H1 (cell line): ENCODE results near the gene FHOD1. TPM values are rescaled to one million over a fixed set of nuclear protein-coding genes. Genes with fewer than 3 reads are reported as not detected.

Source experiments
- CTCF ChIA-PET: fragments of 300-600 bp; sonication (Branson Sonifier 250); formaldehyde crosslinking; loops from one replicate; lab custom pipeline; 2021; ENCODE audit not compliant: partially characterized antibody; lab: Charles Lee
- POLR2A ChIA-PET: fragments of 300-600 bp; sonication (Branson Sonifier 250); formaldehyde crosslinking; loops from one replicate; lab custom pipeline; 2021; ENCODE audit warnings: inconsistent platforms; ENCODE audit not compliant: partially characterized antibody; lab: Charles Lee
- DNase-seq, 2 experiments: peaks; one replicate each; pipeline versions ENCODE4 v3.0.0 to v3.0.0-alpha.2; 2010 to 2022; ENCODE audit warnings: low spot score in 2 of 2, low read depth in 1 of 2, mixed read lengths in 1 of 2
- FAIRE-seq: peaks from 2 replicates; lab custom pipeline; 2011; peaks lifted over from hg19 to GRCh38; lab: Jason Lieb, UNC
- H2AFZ ChIP-seq: 2 replicates; pipeline ENCODE4 v1.8.1; 2012; ENCODE audit warnings: low read length, inconsistent platforms
- H2AK5ac ChIP-seq: 2 replicates; pipeline ENCODE4 v1.6.1; 2013; ENCODE audit warnings: low read depth, low read length
- H2BK120ac ChIP-seq: replicated peaks from 2 replicates; pipeline ENCODE3; 2013; ENCODE audit warnings: low read depth, low read length, inconsistent platforms
- H2BK12ac ChIP-seq: 2 replicates; pipeline ENCODE4 v1.6.1; 2013; ENCODE audit warnings: low read depth, low read length
- H2BK15ac ChIP-seq: 2 replicates; pipeline ENCODE4 v1.6.1; 2013; ENCODE audit warnings: low read length
- H2BK20ac ChIP-seq: 2 replicates; pipeline ENCODE4 v1.6.1; 2013; ENCODE audit warnings: low read length
- H2BK5ac ChIP-seq: 2 replicates; pipeline ENCODE4 v1.6.1; 2013; ENCODE audit warnings: low read depth, low read length
- H3K14ac ChIP-seq: 2 replicates; pipeline ENCODE4 v1.6.1; 2013; ENCODE audit warnings: inconsistent platforms; ENCODE audit not compliant: insufficient read length
- H3K18ac ChIP-seq: 2 replicates; pipeline ENCODE4 v1.6.1; 2013; ENCODE audit warnings: low read length; ENCODE audit errors: extremely low read depth
- H3K23ac ChIP-seq: 2 replicates; pipeline ENCODE4 v1.6.1; 2013; ENCODE audit warnings: inconsistent platforms; ENCODE audit not compliant: insufficient read length
- H3K23me2 ChIP-seq: 2 replicates; pipeline ENCODE4 v1.6.1; 2013; ENCODE audit warnings: low read depth, low read length
- H3K27ac ChIP-seq: 2 replicates; pipeline ENCODE4 v1.6.1; 2011; ENCODE audit warnings: low read depth, low read length, inconsistent platforms
- H3K27me3 ChIP-seq, 4 experiments: replicated peaks in 1 of 4; 1 replicate in 1 of 4; 2 replicates in 3 of 4; pipeline versions ENCODE4 v1.6.1 to v1.8.1; 2011 to 2013; ENCODE audit warnings: low read length in 3 of 4, mild to moderate bottlenecking in 3 of 4, inconsistent platforms in 2 of 4, mixed read lengths in 2 of 4, moderate library complexity in 1 of 4; ENCODE audit not compliant: control insufficient read depth in 3 of 4, insufficient read depth in 3 of 4; ENCODE audit errors: extremely low read depth in 1 of 4
- H3K36me3 ChIP-seq, 4 experiments: 2 replicates each; pipeline versions ENCODE4 v1.6.1 to v1.8.1; 2011 to 2013; ENCODE audit warnings: mild to moderate bottlenecking in 4 of 4, low read length in 3 of 4, moderate library complexity in 2 of 4, control low read depth in 1 of 4, inconsistent platforms in 1 of 4; ENCODE audit not compliant: insufficient read depth in 4 of 4, control insufficient read depth in 2 of 4
- H3K4ac ChIP-seq: replicated peaks from 2 replicates; pipeline ENCODE3; 2013; ENCODE audit warnings: low read length, low read depth, mixed read lengths, inconsistent platforms; ENCODE audit not compliant: insufficient read length
- H3K4me1 ChIP-seq, 4 experiments: replicated peaks in 1 of 4; 1 replicate in 1 of 4; 2 replicates in 3 of 4; pipeline versions ENCODE4 v1.6.1 to v1.8.1; 2011 to 2013; ENCODE audit warnings: low read length in 3 of 4, inconsistent platforms in 2 of 4, mixed read lengths in 1 of 4; ENCODE audit not compliant: insufficient read depth in 4 of 4, control insufficient read depth in 3 of 4
- H3K4me2 ChIP-seq, 2 experiments: 2 replicates each; pipeline versions ENCODE4 v1.6.1 to v1.8.1; 2011 to 2013; ENCODE audit warnings: low read depth in 2 of 2, low read length in 2 of 2, control low read depth in 1 of 2, inconsistent platforms in 1 of 2, mild to moderate bottlenecking in 1 of 2; ENCODE audit not compliant: insufficient read depth in 1 of 2
- H3K4me3 ChIP-seq, 4 experiments: fragments of 200-600, 300-600 bp in 1 of 4; sonication (generic), shearing (Covaris generic), sonication (Bioruptor Twin) in 1 of 4; 2 replicates each; pipeline versions ENCODE4 v1.5.1 to v1.8.1; 2011 to 2016; ENCODE audit warnings: low read length in 4 of 4, low read depth in 3 of 4, control low read depth in 2 of 4, inconsistent platforms in 2 of 4, mild to moderate bottlenecking in 2 of 4, mixed read lengths in 1 of 4, moderate library complexity in 1 of 4; ENCODE audit not compliant: insufficient read depth in 2 of 4; ENCODE audit errors: extremely low read depth in 1 of 4
- H3K56ac ChIP-seq: replicated peaks from 2 replicates; pipeline ENCODE3; 2013; ENCODE audit warnings: low read depth, mild to moderate bottlenecking, mixed read lengths, low read length, inconsistent platforms; ENCODE audit not compliant: insufficient read length
- H3K79me1 ChIP-seq: 2 replicates; pipeline ENCODE4 v1.6.1; 2013; ENCODE audit warnings: low read depth, low read length, control low read depth
- H3K79me2 ChIP-seq, 2 experiments: 2 replicates each; pipeline versions ENCODE4 v1.6.1 to v1.8.1; 2012 to 2013; ENCODE audit warnings: low read length in 2 of 2, mild to moderate bottlenecking in 2 of 2, inconsistent platforms in 1 of 2; ENCODE audit not compliant: insufficient read depth in 2 of 2, control insufficient read depth in 1 of 2
- H3K9ac ChIP-seq, 4 experiments: replicated peaks in 1 of 4; 1 replicate in 1 of 4; 2 replicates in 3 of 4; pipeline versions ENCODE4 v1.6.1 to v1.8.1; 2011 to 2013; ENCODE audit warnings: low read depth in 3 of 4, low read length in 3 of 4, control low read depth in 2 of 4, mild to moderate bottlenecking in 2 of 4, moderate library complexity in 2 of 4, inconsistent platforms in 1 of 4; ENCODE audit errors: extremely low read depth in 1 of 4
- H3K9me3 ChIP-seq, 2 experiments: 2 replicates each; pipeline versions ENCODE4 v1.6.1 to v1.8.1; 2012 to 2013; ENCODE audit warnings: mild to moderate bottlenecking in 2 of 2, moderate library complexity in 2 of 2, control low read depth in 1 of 2, inconsistent platforms in 1 of 2, low read depth in 1 of 2, low read length in 1 of 2, mixed read lengths in 1 of 2; ENCODE audit not compliant: insufficient read depth in 2 of 2
- H4K20me1 ChIP-seq, 2 experiments: replicated peaks in 1 of 2; 2 replicates each; pipeline versions ENCODE3 to v1.8.1; 2011 to 2013; ENCODE audit warnings: inconsistent platforms in 2 of 2, low read length in 2 of 2, mild to moderate bottlenecking in 1 of 2; ENCODE audit not compliant: insufficient read depth in 2 of 2, control insufficient read depth in 1 of 2
- H4K5ac ChIP-seq: 2 replicates; pipeline ENCODE4 v1.6.1; 2013; ENCODE audit warnings: low read length, low read depth, mixed read lengths, inconsistent platforms; ENCODE audit not compliant: insufficient read length
- H4K8ac ChIP-seq: 2 replicates; pipeline ENCODE4 v1.8.0; 2013; ENCODE audit warnings: mild to moderate bottlenecking, moderate library complexity, low read length, inconsistent platforms; ENCODE audit not compliant: insufficient read depth; ENCODE audit errors: extremely low read depth
- H4K91ac ChIP-seq: replicated peaks from 2 replicates; pipeline ENCODE3; 2013; ENCODE audit warnings: low read length, mixed read lengths, inconsistent platforms; ENCODE audit not compliant: insufficient read length
- BCL11A ChIP-seq, 2 experiments: IDR thresholded peaks; one replicate each; pipeline ENCODE4 v1.6.1; 2011; ENCODE audit warnings: low read depth in 2 of 2, low read length in 2 of 2, mild to moderate bottlenecking in 2 of 2
- BRCA1 ChIP-seq: IDR thresholded peaks from 2 replicates; pipeline ENCODE4 v1.6.1; 2012; ENCODE audit warnings: low read depth, low read length, improper control_type of control experiment
- FOSL1 ChIP-seq: IDR thresholded peaks from 2 replicates; pipeline ENCODE4 v1.6.1; 2011; ENCODE audit warnings: mild to moderate bottlenecking, low read depth, low read length, moderate library complexity; ENCODE audit not compliant: insufficient read depth
- GABPA ChIP-seq: IDR thresholded peaks from 2 replicates; pipeline ENCODE4 v1.6.1; 2011; ENCODE audit warnings: mild to moderate bottlenecking, low read length, moderate library complexity, borderline replicate concordance; ENCODE audit not compliant: insufficient read depth
- PHF8 ChIP-seq: fragments of 200-600 bp; sonication (generic); conservative IDR thresholded peaks from 2 replicates; pipeline ENCODE4 v1.7.1; 2012; ENCODE audit warnings: low read depth, mild to moderate bottlenecking, inconsistent platforms, low read length, moderate library complexity
- POLR2AphosphoS5 ChIP-seq: IDR thresholded peaks from 2 replicates; pipeline ENCODE4 v1.6.1; 2011; ENCODE audit warnings: low read depth, low read length
- RXRA ChIP-seq: IDR thresholded peaks from 2 replicates; pipeline ENCODE4 v1.6.1; 2011; ENCODE audit warnings: low read depth, mild to moderate bottlenecking, low read length, moderate library complexity; ENCODE audit not compliant: insufficient read depth
- YY1 ChIP-seq: IDR thresholded peaks from 2 replicates; pipeline ENCODE4 v1.6.1; 2011; ENCODE audit warnings: low read depth, mild to moderate bottlenecking, low read length
- WGBS, 2 experiments: shearing (Covaris generic) in 1 of 2; methylation state at CpG; one replicate each; pipeline versions ENCODE4 v1.1.6 to v1.1.7; 2013 to 2015; ENCODE audit warnings: low lambda C conversion rate in 2 of 2, mixed read lengths in 2 of 2, inconsistent platforms in 1 of 2, low coverage in 1 of 2, missing lambda C conversion rate in 1 of 2; ENCODE audit not compliant: insufficient replicate concordance in 2 of 2, insufficient coverage in 1 of 2, insufficient read length in 1 of 2; ENCODE audit errors: extremely low coverage in 1 of 2, missing lambda C conversion rate in 1 of 2; 5-methylcytosine and 5-hydroxymethylcytosine counted together
- polyA plus RNA-seq, 7 experiments: library from polyadenylated mRNA; depleted of rRNA in 3 of 7; stranded (reverse) in 5 of 7; unstranded in 2 of 7; fragments of >200 nt in 5 of 7; fragments of 200-250 nt in 2 of 7; gene quantifications; 1 replicate in 5 of 7; 2 replicates in 1 of 7; 4 replicates in 1 of 7; pipeline versions ENCODE4 v1.2.1 to v1.2.3, GENCODE V29; 2011 to 2013; ENCODE audit warnings: missing spikeins in 2 of 7, mixed read lengths in 2 of 7
- total RNA-seq: library from RNA; stranded (reverse); fragmentation: NEBNext Ultra II Directional; extraction: Animal tissue kit (Norgen Biotek cat#: 25700); gene quantifications from 2 replicates; pipeline ENCODE4 v1.2.1, GENCODE V29; 2021
- TF ChIP-seq, protein P1 (sequence below): IDR thresholded peaks from 2 replicates; pipeline ENCODE4 v1.6.1; 2012; ENCODE audit warnings: inconsistent platforms
- TF ChIP-seq, protein P2 (sequence below): IDR thresholded peaks from 2 replicates; pipeline ENCODE4 v1.6.1; 2011; ENCODE audit warnings: low read length, improper control_type of control experiment

FHOD1 gene
- total and polyA plus RNA-seq, 2 of the 8 experiments (the other 6 are each of a cell fraction or from before 2014, with no cell fraction given): 31.3 to 60.7 TPM

DNA sequence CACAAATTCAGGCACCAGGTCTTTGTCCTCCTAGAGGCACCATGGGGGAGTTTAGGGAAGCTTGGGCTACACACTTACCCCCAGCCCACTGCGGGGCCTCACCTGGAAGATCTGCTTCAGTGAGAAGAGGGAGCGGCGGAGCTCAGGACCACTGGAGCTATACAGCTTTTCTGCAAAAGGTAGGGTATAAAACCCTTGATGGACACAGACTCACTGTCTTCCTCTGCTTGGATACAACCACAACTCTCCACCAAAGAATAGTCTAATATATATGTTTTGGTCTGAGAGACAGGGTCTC is 9.1 kb downstream of the FHOD1 start:
- Histone ChIP-seq H2AK5ac (no peak overlapping the region), H3K27me3 (no peaks in the 10 kb centered on the region), H2BK15ac (no peak overlapping the region), H2AFZ (no peak overlapping the region), H3K79me2 (0 out of 4 replicates have a peak, but pooled peaks cover 0 to 3% of the 10 kb centered on the region in 2 experiments), H3K27ac (no peak overlapping the region), H3K79me1 (peaks cover 14% of the 10 kb centered on the region), H2BK20ac (no peak overlapping the region), H2BK12ac (no peak overlapping the region), H3K9me3 (no peaks in the 10 kb centered on the region), H4K5ac (no peak overlapping the region), H4K8ac (no peak overlapping the region), H4K20me1 (peaks cover 0 to 9% of the 10 kb centered on the region in 2 experiments), H3K4me1 (peaks cover 3 to 8% (median 7%) of the 10 kb centered on the region in 4 experiments; a peak in 6 of 7 replicates), H4K91ac (no peak overlapping the region), H2BK120ac (no peak overlapping the region), H3K23ac (no peak overlapping the region), H3K18ac (no peak overlapping the region), H3K9ac (no peak overlapping the region), H3K4ac (no peak overlapping the region), H2BK5ac (no peak overlapping the region), H3K4me2 (no peak overlapping the region), H3K23me2 (no peaks in the 10 kb centered on the region), H3K56ac (no peak overlapping the region), H3K36me3 (peaks cover 5 to 21% (median 12%) of the 10 kb centered on the region in 4 experiments; a peak in 5 of 8 replicates), H3K14ac (no peak overlapping the region), H3K4me3 (no peak overlapping the region)
- DNase-seq: no peak
- CTCF ChIA-PET: interaction anchor here (0.8 to 4.6 kb wide), 11 partner anchors 8 to 343 kb away, joined by 3 to 23 read pairs (median 4); partner anchors contain the start of genes ELMO3, KCTD19, LRRC36 and NOL3
- WGBS, 2 experiments: 100% methylated on average over 3 of the region's 3 CpGs; no CpG with 5 or more reads in 1 of the 2 experiments
- POLR2A ChIA-PET: interaction anchor here (0.8 to 11.2 kb wide), 5 partner anchors 9 to 190 kb away, joined by 3 to 111 read pairs (median 4); partner anchors contain the start of genes FHOD1, SLC9A5 and TMEM208
- FAIRE-seq: no peak
- TF ChIP-seq YY1 (no peak), BRCA1 (no peak), FOSL1 (no peak), POLR2AphosphoS5 (no peak), BCL11A (IDR thresholded peaks at IDR 0.05; ENCODE audit: low read depth in 2 of 2, low read length in 2 of 2) (no peak), RXRA (no peak), GABPA (no peak), PHF8 (no peak)
- TF ChIP-seq, protein P1, sequence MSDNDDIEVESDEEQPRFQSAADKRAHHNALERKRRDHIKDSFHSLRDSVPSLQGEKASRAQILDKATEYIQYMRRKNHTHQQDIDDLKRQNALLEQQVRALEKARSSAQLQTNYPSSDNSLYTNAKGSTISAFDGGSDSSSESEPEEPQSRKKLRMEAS: no peak
- TF ChIP-seq, protein P2, sequence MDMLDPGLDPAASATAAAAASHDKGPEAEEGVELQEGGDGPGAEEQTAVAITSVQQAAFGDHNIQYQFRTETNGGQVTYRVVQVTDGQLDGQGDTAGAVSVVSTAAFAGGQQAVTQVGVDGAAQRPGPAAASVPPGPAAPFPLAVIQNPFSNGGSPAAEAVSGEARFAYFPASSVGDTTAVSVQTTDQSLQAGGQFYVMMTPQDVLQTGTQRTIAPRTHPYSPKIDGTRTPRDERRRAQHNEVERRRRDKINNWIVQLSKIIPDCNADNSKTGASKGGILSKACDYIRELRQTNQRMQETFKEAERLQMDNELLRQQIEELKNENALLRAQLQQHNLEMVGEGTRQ: no peak
